Esophagus mucosa (tissue), 1 donor: ENCODE measurements around the gene HIBCH. TPM values are rescaled to one million over a fixed set of nuclear protein-coding genes. Genes with fewer than 3 reads are reported as not detected.

Experiments
- total RNA-seq: library from RNA; stranded (reverse); gene quantifications from one replicate; pipeline ENCODE4 v1.2.4, GENCODE V29; 2023
- donor health status: DM: yes; HTN: yes; CAD: no.

Gene HIBCH
- total RNA-seq, 1 donor from 2014 or later, result 39.7 TPM

Other genes with a start within 250 kb of the HIBCH start
- gene INPP1, start 23.8 kb upstream of the HIBCH start, total RNA-seq, result 68.7 TPM
- gene MFSD6, start 88.5 kb upstream of the HIBCH start, total RNA-seq, result 59.2 TPM
- gene NEMP2, start 214.9 kb upstream of the HIBCH start, total RNA-seq, result 3.8 TPM